B cell (primary cell): ENCODE results near the gene PDZRN4. TPM values are rescaled to one million over a fixed set of nuclear protein-coding genes. Genes with fewer than 3 reads are reported as not detected.

Experiments
- ATAC-seq: fragments of 200-7000 bp; cut with Tn5 transposase; one replicate; pipeline ENCODE4 v1.10.0; 2021; ENCODE audit warnings: low read depth, mild to moderate bottlenecking, moderate number of reproducible peaks, moderate library complexity
- CTCF ChIA-PET: fragments of 350-600 bp; sonication (Branson Sonifier 250); formaldehyde crosslinking; loops from one replicate; lab custom pipeline; 2021; ENCODE audit warnings: antibody characterized with exemption, inconsistent platforms; lab: Charles Lee
- POLR2A ChIA-PET: fragments of 350-600 bp; sonication (Branson Sonifier 250); formaldehyde crosslinking; loops from one replicate; lab custom pipeline; 2021; ENCODE audit warnings: antibody characterized with exemption; lab: Charles Lee
- DNase-seq: peaks from one replicate; pipeline ENCODE4 v3.0.0; 2013
- H2AFZ ChIP-seq: 2 replicates; pipeline ENCODE4 v1.6.1; 2012; ENCODE audit warnings: mild to moderate bottlenecking, low read depth, low read length; ENCODE audit not compliant: insufficient read depth, poor library complexity, severe bottlenecking
- H3K27ac ChIP-seq, 2 donors: 1 replicate in 1 of 2; 2 replicates in 1 of 2; pipeline ENCODE4 v1.5.1; 2012 to 2013; ENCODE audit warnings: low read length in 2 of 2, mild to moderate bottlenecking in 2 of 2, moderate library complexity in 1 of 2
- H3K27me3 ChIP-seq, 4 experiments: fragments of 200-600 bp in 1 of 4; sonication (generic) in 1 of 4; replicated peaks in 1 of 4; 1 replicate in 2 of 4; 2 replicates in 2 of 4; pipeline versions ENCODE4 v1.6.1 to v1.7.0; 2013 to 2016; ENCODE audit warnings: low read length in 3 of 4, mild to moderate bottlenecking in 2 of 4, mixed read lengths in 1 of 4, moderate library complexity in 1 of 4; ENCODE audit not compliant: insufficient read depth in 4 of 4, control insufficient read depth in 3 of 4; ENCODE audit errors: control extremely low read depth in 1 of 4
- H3K36me3 ChIP-seq, 2 experiments: replicated peaks in 1 of 2; 1 replicate in 1 of 2; 2 replicates in 1 of 2; pipeline versions ENCODE4 v1.6.1 to v1.7.1; 2013; ENCODE audit warnings: low read length in 1 of 2; ENCODE audit not compliant: insufficient read depth in 2 of 2, control insufficient read depth in 1 of 2; ENCODE audit errors: control extremely low read depth in 1 of 2, extremely low read depth in 1 of 2
- H3K4me1 ChIP-seq, 2 donors: fragments of 200-600 bp in 1 of 2; sonication (generic) in 1 of 2; 1 replicate in 1 of 2; 2 replicates in 1 of 2; pipeline versions ENCODE4 v1.5.1 to v1.6.1; 2013 to 2017; ENCODE audit warnings: low read length in 2 of 2; ENCODE audit not compliant: control insufficient read depth in 2 of 2, insufficient read depth in 2 of 2
- H3K4me2 ChIP-seq: replicated peaks from 2 replicates; pipeline ENCODE3; 2012; ENCODE audit warnings: mild to moderate bottlenecking, low read depth, low read length; ENCODE audit not compliant: poor library complexity, severe bottlenecking
- H3K4me3 ChIP-seq, 5 experiments: fragments of 200-600 bp in 1 of 5; sonication (generic) in 1 of 5; 1 replicate in 3 of 5; 2 replicates in 2 of 5; pipeline versions ENCODE4 v1.5.1 to v1.7.0; 2011 to 2016; ENCODE audit warnings: low read length in 4 of 5, mild to moderate bottlenecking in 4 of 5, low read depth in 2 of 5, control low read depth in 1 of 5, moderate library complexity in 1 of 5; ENCODE audit not compliant: insufficient read depth in 1 of 5; ENCODE audit errors: control extremely low read depth in 1 of 5, extremely low read depth in 1 of 5
- H3K79me2 ChIP-seq: fragments of 200-600 bp; sonication (generic); one replicate; pipeline ENCODE4 v1.6.0; 2016; ENCODE audit warnings: low read length; ENCODE audit not compliant: control insufficient read depth, insufficient read depth
- H3K9ac ChIP-seq: fragments of 200-600 bp; sonication (generic); 2 replicates; pipeline ENCODE4 v1.6.1; 2017; ENCODE audit warnings: mild to moderate bottlenecking, low read length, moderate library complexity
- H3K9me3 ChIP-seq, 3 donors: one replicate each; pipeline versions ENCODE4 v1.6.1 to v1.7.1; 2013; ENCODE audit warnings: low read length in 2 of 3; ENCODE audit not compliant: control insufficient read depth in 2 of 3, insufficient read depth in 1 of 3; ENCODE audit errors: control extremely low read depth in 1 of 3
- H4K20me1 ChIP-seq: 2 replicates; pipeline ENCODE4 v1.6.0; 2012; ENCODE audit warnings: mild to moderate bottlenecking, low read length; ENCODE audit not compliant: insufficient read depth, control insufficient read depth, poor library complexity, severe bottlenecking
- H3K27ac Mint-ChIP-seq: one replicate; pipeline ENCODE4 v1.8.0; 2021; ENCODE audit warnings: mixed read lengths
- H3K27me3 Mint-ChIP-seq: one replicate; pipeline ENCODE4 v1.8.0; 2021; ENCODE audit warnings: mixed read lengths
- H3K4me1 Mint-ChIP-seq: one replicate; pipeline ENCODE4 v1.8.0; 2021; ENCODE audit warnings: mixed read lengths
- H3K4me3 Mint-ChIP-seq: one replicate; pipeline ENCODE4 v1.8.0; 2021; ENCODE audit warnings: mixed read lengths
- H3K9me3 Mint-ChIP-seq: one replicate; pipeline ENCODE4 v1.8.0; 2022; ENCODE audit warnings: mixed read lengths; ENCODE audit not compliant: insufficient read depth
- EZH2 ChIP-seq: IDR thresholded peaks from 2 replicates; pipeline ENCODE4 v1.6.1; 2012; ENCODE audit warnings: borderline replicate concordance, low read depth, mild to moderate bottlenecking, moderate library complexity, low read length; ENCODE audit not compliant: insufficient read depth, poor library complexity, severe bottlenecking
- WGBS: methylation state at CpG from one replicate; pipeline ENCODE4 v1.1.5; 2013; ENCODE audit warnings: missing lambda C conversion rate; ENCODE audit not compliant: insufficient coverage; 5-methylcytosine and 5-hydroxymethylcytosine counted together
- intact Hi-C: fragments of 100-400 bp; cut with micrococcal nuclease; formaldehyde crosslinking; loops from one replicate; pipeline ENCODE4 v1.10.0; 2022
- polyA plus RNA-seq: library from polyadenylated mRNA; depleted of rRNA; stranded (reverse); fragments of >200 nt; gene quantifications from 2 replicates; pipeline ENCODE4 v1.2.3, GENCODE V29; 2012
- total RNA-seq, 2 donors: library from RNA; stranded (reverse); fragments of 120-200 nt in 1 of 2; gene quantifications; 1 replicate in 1 of 2; 2 replicates in 1 of 2; pipeline versions ENCODE4 v1.2.3 to v1.2.4, GENCODE V29; 2013 to 2022
- TF ChIP-seq, protein P1 (sequence below): fragments of 200-600 bp; IDR thresholded peaks from one replicate; pipeline ENCODE4 v1.8.0; 2022; ENCODE audit warnings: antibody characterized with exemption, mild to moderate bottlenecking

The PDZRN4 gene
- total and polyA plus RNA-seq, 2 donors (not counting 1 experiment from before 2014, with no cell fraction given), result not detected

- H3K27ac ChIP-seq, result no peak overlapping the region
- H3K9ac ChIP-seq, result no peak overlapping the region
- DNase-seq (no peak), ATAC-seq (no peak)
- no peaks in the 10 kb centered on the region for H3K79me2 ChIP-seq
- no peaks in the 10 kb centered on the region for H3K36me3 ChIP-seq
- Mint-ChIP-seq H3K4me1 (peaks cover 9% of the 10 kb centered on the region), H3K27ac (no peak overlapping the region), H3K27me3 (no peaks in the 10 kb centered on the region), H3K9me3 (no peaks in the 10 kb centered on the region), H3K4me3 (no peak overlapping the region)
- ChIA-PET POLR2A (interaction anchor here (0.6 kb wide), 1 partner anchor 1930 kb away, joined by 8 read pairs; no protein-coding TSS in a partner anchor), CTCF (no interaction called here)
- H3K4me2 ChIP-seq, result no peak overlapping the region
- intact Hi-C loops, result no loop called here
- no peaks in the 10 kb centered on the region for H3K9me3 ChIP-seq
- no peaks in the 10 kb centered on the region for H3K27me3 ChIP-seq
- no peak for TF ChIP-seq EZH2
- TF ChIP-seq, protein P1, sequence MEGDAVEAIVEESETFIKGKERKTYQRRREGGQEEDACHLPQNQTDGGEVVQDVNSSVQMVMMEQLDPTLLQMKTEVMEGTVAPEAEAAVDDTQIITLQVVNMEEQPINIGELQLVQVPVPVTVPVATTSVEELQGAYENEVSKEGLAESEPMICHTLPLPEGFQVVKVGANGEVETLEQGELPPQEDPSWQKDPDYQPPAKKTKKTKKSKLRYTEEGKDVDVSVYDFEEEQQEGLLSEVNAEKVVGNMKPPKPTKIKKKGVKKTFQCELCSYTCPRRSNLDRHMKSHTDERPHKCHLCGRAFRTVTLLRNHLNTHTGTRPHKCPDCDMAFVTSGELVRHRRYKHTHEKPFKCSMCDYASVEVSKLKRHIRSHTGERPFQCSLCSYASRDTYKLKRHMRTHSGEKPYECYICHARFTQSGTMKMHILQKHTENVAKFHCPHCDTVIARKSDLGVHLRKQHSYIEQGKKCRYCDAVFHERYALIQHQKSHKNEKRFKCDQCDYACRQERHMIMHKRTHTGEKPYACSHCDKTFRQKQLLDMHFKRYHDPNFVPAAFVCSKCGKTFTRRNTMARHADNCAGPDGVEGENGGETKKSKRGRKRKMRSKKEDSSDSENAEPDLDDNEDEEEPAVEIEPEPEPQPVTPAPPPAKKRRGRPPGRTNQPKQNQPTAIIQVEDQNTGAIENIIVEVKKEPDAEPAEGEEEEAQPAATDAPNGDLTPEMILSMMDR, result no peak
- H2AFZ ChIP-seq, result no peak overlapping the region
- peaks cover 7 to 11% of the 10 kb centered on the region in 2 donors for H3K4me1 ChIP-seq
- no CpG with 5 or more reads among the region's 1 CpG for WGBS
- H3K4me3 ChIP-seq, result no peak overlapping the region
- no peaks in the 10 kb centered on the region for H4K20me1 ChIP-seq
These were observed 35.9 kb downstream of the PDZRN4 start for GRCh38 chr12:41224066-41224465.

GRCh38 chr12:41225179-41225578 is 37.1 kb downstream of the PDZRN4 start:
- no peak for DNase-seq
- Histone ChIP-seq H3K27me3 (no peaks in the 10 kb centered on the region), H3K36me3 (no peaks in the 10 kb centered on the region), H3K79me2 (no peaks in the 10 kb centered on the region), H3K27ac (no peak overlapping the region), H3K4me1 (peaks cover 7 to 11% of the 10 kb centered on the region in 2 donors), H4K20me1 (no peaks in the 10 kb centered on the region), H3K4me2 (no peak overlapping the region), H3K9ac (no peak overlapping the region), H2AFZ (no peak overlapping the region), H3K4me3 (no peak overlapping the region), H3K9me3 (no peaks in the 10 kb centered on the region)
- Mint-ChIP-seq H3K27me3 (no peaks in the 10 kb centered on the region), H3K9me3 (no peaks in the 10 kb centered on the region), H3K4me3 (no peak overlapping the region), H3K4me1 (peaks cover 9% of the 10 kb centered on the region), H3K27ac (no peak overlapping the region)
- WGBS, result no CpG with 5 or more reads among the region's 1 CpG
- no peak for ATAC-seq
- intact Hi-C loops, result no loop called here
- ChIA-PET CTCF (no interaction called here), POLR2A (no interaction called here)
- TF ChIP-seq, protein P1, result no peak
- no peak for TF ChIP-seq EZH2
